Skin of body (tissue), 3 donors: Measurements from ENCODE around the gene LUZP2. TPM values are rescaled to one million over a fixed set of nuclear protein-coding genes. Genes with fewer than 3 reads are reported as not detected.

Source experiments
- DNase-seq: peaks from one replicate; lab custom pipeline; 2025; lab: John Stamatoyannopoulos, UW
- small RNA-seq: library from RNA; depleted of rRNA; stranded (forward); fragments of <200 nt; gene quantifications from one replicate; pipeline ENCODE3, GENCODE V24; 2014; ENCODE audit warnings: low replicate concordance
- total RNA-seq: library from RNA; depleted of rRNA; stranded (reverse); fragments of >200 nt; gene quantifications from one replicate; pipeline ENCODE4 v1.2.3, GENCODE V29; 2014

The LUZP2 gene
- total RNA-seq, 1 donor from 2014 or later, result 4.6 TPM

DNA sequence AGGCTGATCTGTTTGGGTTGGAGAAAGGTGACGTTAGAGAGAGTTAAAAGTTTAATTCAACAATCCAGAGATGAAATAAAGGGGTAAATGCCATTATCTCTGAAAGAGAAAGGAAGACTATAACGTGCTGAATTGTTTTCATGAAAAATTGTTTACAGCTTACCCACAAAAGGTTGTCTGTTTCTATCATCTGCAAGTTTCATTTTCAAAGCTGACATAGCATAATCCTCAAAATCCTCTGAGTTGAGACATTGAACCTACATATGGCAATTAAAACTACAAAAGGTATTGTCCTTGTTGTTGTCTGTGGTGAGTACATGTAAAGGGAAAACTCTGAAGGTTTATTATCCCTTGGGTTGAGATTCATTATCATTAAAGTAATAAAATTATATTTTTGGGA, 569.9 kb downstream of the LUZP2 start:
- no peak for DNase-seq

GRCh38 chr11:25068451-25068850, 571.6 kb downstream of the LUZP2 start:
- no peak for DNase-seq

- DNase-seq, result no peak
These were observed 597.4 kb downstream of the LUZP2 start for GRCh38 chr11:25094085-25094802.

- no peak for DNase-seq
These were observed 622.6 kb downstream of the LUZP2 start for GRCh38 chr11:25119416-25119815.

Small RNA genes within 50 kb of the gene (small RNA-seq; reads per million reads assigned to genes)
- gene RF00019, result not detected
